AML-193 (cell line): Measurements from ENCODE around the gene PDZRN3.
"Not testable (repeated sequence)": the region's sequence is repeated elsewhere in the genome, so short reads cannot be mapped to it uniquely, and the experiment has no call there.

Source experiments
- DNase-seq, 2 experiments: peaks; one replicate each; lab custom pipeline; 2025; lab: John Stamatoyannopoulos, UW

Gene PDZRN3

DNA sequence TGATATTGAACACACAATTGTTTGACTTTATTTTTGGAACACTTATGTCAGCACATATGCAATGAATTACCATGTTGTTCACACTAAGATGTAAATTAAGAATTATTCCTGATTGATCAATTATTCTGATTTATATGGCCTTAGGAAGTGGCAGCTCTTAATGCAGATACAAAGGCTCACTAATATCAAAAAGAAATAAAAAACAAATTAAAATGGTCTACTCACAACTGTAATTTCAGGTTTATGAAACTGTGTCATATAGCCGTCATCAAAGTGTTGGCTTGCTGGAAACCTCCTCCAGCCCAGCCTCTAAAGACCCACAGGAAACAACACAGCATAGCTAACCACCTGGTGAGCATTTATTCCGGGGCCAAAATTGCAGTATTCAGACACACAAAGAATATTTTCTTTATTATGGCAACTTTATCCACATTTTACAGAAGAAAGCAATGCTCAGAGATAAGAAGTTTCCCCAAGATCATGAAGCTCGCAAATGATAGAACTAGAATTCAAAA is 33.4 kb downstream of the PDZRN3 start:
- no peak for DNase-seq

DNA sequence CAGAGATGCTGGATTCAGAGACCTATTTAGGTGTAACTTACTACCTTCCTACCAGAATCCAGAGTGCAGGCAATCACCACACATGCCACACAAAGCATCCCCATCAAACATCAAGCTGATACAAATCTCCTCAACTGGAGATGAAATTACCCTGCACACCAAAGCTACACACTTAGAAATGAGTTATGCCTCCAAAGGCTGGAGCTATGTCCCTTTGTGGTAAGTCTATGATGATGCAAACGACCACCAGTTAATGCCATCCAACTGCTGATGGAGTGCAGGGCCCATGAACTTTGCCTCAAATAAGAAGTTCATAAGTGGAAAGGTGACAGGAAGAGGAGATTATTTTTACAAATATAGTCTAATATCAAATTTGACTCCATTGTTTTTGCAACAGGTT is 38.1 kb downstream of the PDZRN3 start:
- no peak for DNase-seq

DNA sequence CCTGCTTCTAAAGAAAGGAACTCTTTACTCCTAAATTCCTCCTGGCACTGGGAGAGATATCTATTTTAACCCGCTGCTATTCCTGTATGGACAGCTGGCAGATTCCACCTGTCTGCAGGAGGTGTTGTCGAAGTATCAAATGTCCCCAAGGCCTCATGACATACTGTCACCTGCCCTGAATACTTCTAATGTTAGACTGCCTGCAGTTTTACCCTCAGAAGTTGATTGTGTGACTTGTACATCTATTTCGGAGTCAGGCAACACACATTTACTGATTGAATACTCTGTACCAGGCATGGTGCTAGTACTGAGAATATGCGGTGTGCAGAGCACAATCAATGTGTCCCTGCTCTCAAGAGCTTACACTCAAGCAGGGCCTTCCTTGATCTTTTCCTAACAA is 38.6 kb downstream of the PDZRN3 start:
- DNase-seq, result no peak

GRCh38 chr3:73584873-73585272 is 39.9 kb downstream of the PDZRN3 start:
- no peak for DNase-seq

DNA sequence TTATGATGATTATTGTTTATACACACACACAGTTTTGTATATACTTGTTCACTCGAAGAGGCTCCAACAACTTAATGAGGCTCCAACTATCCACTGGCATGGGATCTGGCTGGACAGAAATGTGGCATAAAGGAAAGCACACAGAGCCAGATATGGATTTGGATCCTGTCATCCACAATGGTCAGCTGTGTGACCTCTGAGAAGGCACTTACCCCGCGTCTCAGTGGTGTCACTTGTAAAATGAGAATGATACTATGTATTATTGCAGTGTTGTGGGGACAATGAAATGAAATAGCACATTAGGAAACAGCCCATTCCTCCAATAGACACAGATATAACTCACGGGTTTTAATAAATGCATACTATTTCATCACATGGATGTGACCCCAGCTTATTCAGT is 42.2 kb downstream of the PDZRN3 start:
- DNase-seq, result no peak

GRCh38 chr3:73581134-73581846 is 43.5 kb downstream of the PDZRN3 start:
- DNase-seq, result no peak

DNA sequence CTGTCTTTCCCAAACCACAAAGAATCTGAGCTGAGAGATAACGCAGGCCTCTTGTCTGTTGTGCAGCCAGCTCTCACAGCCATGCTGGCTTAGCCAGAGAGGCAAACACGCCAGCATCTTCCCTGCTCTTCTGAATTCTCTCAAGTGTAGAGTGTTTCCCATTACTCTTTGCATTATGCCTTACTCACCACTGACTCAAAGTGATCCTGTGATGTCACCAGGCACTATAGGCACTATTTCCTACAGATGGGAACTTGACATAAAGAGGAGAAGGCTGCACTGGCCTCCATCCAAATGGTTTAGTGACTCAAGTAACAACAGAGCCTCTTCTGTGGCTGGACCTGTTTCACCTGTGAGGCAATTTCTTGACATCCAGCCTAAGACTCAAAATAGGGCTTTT is 44.4 kb downstream of the PDZRN3 start:
- DNase-seq, result no peak

DNA sequence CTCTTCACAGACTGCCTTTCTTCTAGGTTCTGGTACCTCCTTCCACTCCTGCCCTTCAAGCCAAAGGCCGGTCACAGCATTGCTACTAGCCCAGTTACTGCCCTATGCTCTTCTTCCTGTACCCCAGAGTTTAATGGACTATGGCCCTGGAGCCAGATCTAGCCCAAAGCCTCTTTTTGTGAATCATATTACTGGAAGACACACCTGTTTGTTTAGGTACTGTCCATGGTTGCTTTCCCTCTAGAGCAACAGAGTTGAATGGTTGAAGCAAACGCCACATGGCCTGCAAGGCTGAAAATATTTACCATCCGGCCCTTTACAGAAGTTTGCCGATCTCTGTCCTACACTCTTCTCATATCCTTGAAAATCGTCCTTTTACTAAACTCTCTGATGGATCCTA is 47.0 kb downstream of the PDZRN3 start:
- no peak for DNase-seq

- DNase-seq, result no peak
Observed at GRCh38 chr3:73576999-73577461, 47.7 kb downstream of the PDZRN3 start.

GRCh38 chr3:73575953-73576352 is 48.8 kb downstream of the PDZRN3 start:
- no peak for DNase-seq

DNA sequence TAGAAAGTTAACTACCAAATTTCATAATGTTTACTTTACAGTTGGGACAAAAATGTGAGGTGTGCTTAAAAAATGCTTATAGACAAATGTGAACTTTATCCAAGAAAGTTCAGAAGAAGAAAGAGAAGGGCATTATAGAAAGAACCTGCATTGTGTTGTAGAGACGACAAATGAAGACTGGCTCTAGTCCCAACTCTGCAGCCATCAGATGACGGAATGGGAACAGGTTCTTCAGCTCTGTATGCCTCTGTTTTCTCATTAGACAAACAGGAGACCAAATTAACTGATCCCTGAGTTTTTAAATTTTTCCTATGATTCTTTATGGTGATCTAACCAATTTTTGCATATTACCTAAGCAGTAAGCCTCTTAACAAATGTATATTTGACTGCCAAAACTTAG is 49.2 kb downstream of the PDZRN3 start:
- no peak for DNase-seq

GRCh38 chr3:73573204-73573603 is 51.5 kb downstream of the PDZRN3 start:
- no peak for DNase-seq

DNA sequence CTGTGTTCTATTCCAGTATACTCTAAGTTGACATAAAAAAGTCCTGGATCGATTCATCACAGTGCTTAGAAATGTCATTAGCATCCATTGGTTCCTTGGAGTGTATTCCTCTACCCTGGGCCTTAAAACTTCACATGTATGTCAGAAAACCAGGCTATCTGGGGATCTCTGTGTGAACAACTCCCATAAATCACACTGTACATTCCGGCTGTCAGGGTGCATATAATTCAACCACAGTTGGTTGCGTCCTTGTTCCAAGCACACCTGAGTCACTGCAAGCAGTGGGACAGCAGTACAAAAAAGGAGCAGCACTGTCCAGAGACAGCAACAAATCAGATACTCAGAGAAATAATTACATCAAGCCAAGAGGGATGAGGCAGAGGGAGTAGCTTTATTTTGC is 52.4 kb downstream of the PDZRN3 start:
- no peak for DNase-seq

DNA sequence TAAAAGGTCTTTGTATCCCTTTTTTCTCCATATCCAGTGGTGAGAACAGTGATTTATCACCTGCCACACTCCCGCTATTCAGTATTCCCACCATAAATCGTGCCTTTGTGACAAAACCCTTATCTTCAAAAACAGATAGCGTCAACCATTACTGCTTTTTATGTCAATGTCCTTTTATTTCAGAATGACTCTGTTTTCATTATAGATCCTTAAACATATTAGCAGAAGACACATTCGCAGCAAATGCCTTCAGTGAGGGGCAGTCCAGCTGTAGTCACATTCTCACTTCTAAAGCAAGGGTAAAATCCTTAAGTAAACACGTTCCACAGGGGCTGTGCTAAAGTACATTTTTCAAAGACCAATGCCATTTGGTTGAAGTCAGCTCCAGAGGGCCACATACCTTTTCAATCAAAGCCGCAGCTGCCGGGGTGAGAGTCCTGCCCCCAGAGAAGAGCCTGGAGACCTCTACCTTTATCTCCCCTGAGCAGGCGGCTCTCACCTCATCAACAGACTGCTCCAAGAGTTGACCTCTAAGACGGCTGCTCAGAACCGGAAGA is 53.4 kb downstream of the PDZRN3 start:
- no peak for DNase-seq

GRCh38 chr3:73569246-73569760 is 55.4 kb downstream of the PDZRN3 start:
- no peak for DNase-seq

DNA sequence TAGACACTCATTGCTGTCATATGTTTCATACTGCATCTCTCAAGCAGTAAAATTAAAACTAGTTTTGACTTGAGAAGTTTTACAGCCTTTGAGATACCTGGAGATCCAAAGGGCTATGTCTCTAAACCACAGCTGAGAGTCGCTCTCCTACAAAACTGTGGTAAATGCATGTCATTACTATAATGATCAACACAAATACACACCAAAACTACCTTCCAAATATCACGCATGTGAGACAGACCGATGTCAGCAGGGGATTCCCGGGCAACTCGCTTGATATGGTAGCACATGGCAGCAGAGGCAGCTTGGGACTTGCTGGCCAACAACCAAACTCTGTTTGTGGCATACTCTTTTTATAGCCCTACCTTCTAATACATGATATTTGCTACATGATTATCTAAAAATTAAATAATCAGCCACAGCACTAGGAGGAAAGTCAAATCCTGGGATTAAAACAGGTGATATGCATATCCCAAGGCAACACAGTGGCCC is 56.3 kb downstream of the PDZRN3 start:
- no peak for DNase-seq

DNA sequence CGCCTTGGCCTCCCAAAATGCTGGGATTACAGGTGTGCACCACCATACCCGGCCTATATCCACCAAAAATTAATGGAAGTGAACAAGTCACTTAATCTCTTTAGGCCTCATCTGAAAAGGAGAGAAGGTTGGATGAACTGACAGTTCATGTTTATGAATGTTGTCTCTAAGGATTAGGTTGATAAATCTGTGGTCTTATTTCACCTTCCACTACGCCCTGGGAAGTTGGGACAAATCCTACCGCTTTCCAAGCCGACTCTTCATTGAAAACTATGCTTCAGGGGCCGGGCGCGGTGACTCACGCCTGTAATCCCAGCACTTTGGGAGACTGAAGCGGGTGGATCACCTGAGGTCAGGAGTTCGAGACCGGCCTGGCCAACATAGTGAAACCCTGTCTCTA is 59.4 kb downstream of the PDZRN3 start:
- DNase-seq, result not testable (repeated sequence)

DNA sequence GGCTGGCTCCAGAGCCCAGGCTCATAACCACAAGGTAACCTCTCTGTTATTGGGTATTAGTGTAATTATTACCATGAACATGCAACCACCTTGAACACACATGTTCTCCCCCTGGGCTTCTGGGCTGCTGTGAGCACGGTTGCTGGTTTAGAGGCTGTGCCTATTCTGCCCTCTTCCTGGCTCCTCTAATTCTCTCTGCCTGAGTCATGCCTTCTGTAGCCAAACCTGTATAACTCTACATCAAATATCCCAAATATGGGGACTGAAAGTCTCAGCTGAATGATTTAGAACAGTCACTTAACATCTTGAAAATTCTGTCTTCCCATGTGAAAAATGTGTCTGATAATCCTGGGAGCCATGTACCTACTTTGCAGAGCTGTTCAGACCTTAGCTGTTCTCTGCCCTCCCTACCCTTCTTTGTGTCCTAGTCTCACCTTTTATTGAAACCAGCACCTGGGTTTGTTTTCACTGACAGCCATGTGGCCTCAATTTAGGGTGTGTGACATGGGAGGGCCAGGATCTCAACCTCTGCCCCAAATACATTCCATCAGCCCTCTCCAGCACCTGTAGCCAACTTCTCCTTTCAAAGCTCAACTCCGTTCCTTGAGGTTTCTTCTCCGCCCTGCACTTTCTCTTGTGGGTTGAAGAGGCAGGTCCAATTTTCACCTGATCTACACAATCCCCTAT is 60.7 kb downstream of the PDZRN3 start:
- no peak for DNase-seq

DNA sequence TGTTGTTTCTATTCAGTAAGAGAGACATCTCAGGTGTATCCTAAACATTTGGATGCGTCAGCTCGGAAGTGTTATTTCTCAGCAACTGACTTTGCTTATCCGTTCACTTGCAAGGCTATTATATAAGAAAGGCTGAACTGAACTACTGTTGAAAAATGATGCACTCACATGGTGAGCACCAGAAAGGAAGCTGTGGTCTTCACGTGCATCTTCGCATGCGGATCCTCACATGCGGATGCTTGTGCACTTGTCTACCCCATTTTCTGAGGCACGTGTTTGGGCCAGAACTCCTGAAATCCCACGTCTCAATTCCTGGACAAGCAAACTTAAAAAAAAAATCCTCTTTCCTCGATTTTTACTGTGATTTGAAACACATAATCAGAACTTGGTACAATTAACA is 63.2 kb downstream of the PDZRN3 start:
- DNase-seq, result no peak

GRCh38 chr3:73559749-73560148 is 65.0 kb downstream of the PDZRN3 start:
- no peak for DNase-seq

GRCh38 chr3:73558727-73559075 is 66.0 kb downstream of the PDZRN3 start:
- no peak for DNase-seq

GRCh38 chr3:73557986-73558726 is 66.6 kb downstream of the PDZRN3 start:
- no peak for DNase-seq
